Cardiac muscle cell (in vitro differentiated cells and primary cell): ENCODE data around the gene SPATA7. TPM values are rescaled to one million over a fixed set of nuclear protein-coding genes. Genes with fewer than 3 reads are reported as not detected.

Experiments used
- DNase-seq, 2 donors: peaks; one replicate each; pipeline versions ENCODE4 v3.0.0 to v3.0.0-alpha.2; 2010 to 2017; ENCODE audit warnings: low read depth in 1 of 2, low spot score in 1 of 2
- H3K27ac ChIP-seq: fragments of 200-600 bp; sonication (generic); 2 replicates; pipeline ENCODE4 v1.5.1; 2016
- H3K27me3 ChIP-seq: fragments of 200-600 bp; sonication (generic); 2 replicates; pipeline ENCODE4 v1.6.0; 2016; ENCODE audit warnings: control low read depth
- H3K36me3 ChIP-seq: fragments of 200-600 bp; sonication (generic); 2 replicates; pipeline ENCODE4 v1.5.1; 2016; ENCODE audit warnings: control low read depth
- H3K4me1 ChIP-seq: fragments of 200-600 bp; sonication (generic); 2 replicates; pipeline ENCODE4 v1.8.1; 2017; ENCODE audit warnings: low read depth, mild to moderate bottlenecking, mixed run types
- H3K4me3 ChIP-seq: fragments of 200-600 bp; sonication (generic); 2 replicates; pipeline ENCODE4 v1.5.1; 2016; ENCODE audit warnings: mild to moderate bottlenecking
- H3K9me3 ChIP-seq: fragments of 200-600 bp; sonication (generic); 2 replicates; pipeline ENCODE4 v1.5.1; 2017; ENCODE audit warnings: low read depth, mild to moderate bottlenecking, control low read depth
- CTCF ChIP-seq: IDR thresholded peaks from 2 replicates; pipeline ENCODE4 v1.5.1; 2012; ENCODE audit warnings: low read depth, mild to moderate bottlenecking, low read length
- polyA plus RNA-seq: library from polyadenylated mRNA; unstranded; fragments of >200 nt; fragmentation: Nextera tagmentation; extraction: Ambion mirVana; gene quantifications from 2 replicates; pipeline ENCODE4 v1.2.1, GENCODE V29; 2016
- total RNA-seq: library from RNA; depleted of rRNA; stranded (reverse); fragments of >200 nt; gene quantifications from 2 replicates; pipeline ENCODE4 v1.2.3, GENCODE V29; 2016

The SPATA7 gene
- total and polyA plus RNA-seq, 2 experiments from 2014 or later, result 19.1 to 38.5 TPM

- peaks cover 9% of the 10 kb centered on the region for H3K36me3 ChIP-seq
- H3K27ac ChIP-seq, result no peak overlapping the region
- peaks cover 3% of the 10 kb centered on the region for H3K9me3 ChIP-seq
- TF ChIP-seq CTCF, result no peak
- peaks cover 7% of the 10 kb centered on the region for H3K4me1 ChIP-seq
- no peak for DNase-seq
- no peaks in the 10 kb centered on the region for H3K27me3 ChIP-seq
- no peak overlapping the region for H3K4me3 ChIP-seq
Measured at GRCh38 chr14:88420187-88420586, 34.7 kb downstream of the SPATA7 start.

- H3K4me1 ChIP-seq, result peaks cover 7% of the 10 kb centered on the region
- peaks cover 3% of the 10 kb centered on the region for H3K9me3 ChIP-seq
- no peak for TF ChIP-seq CTCF
- peaks cover 11% of the 10 kb centered on the region for H3K36me3 ChIP-seq
- DNase-seq, result peak in 1 of 2 donors; percentile 27
- H3K4me3 ChIP-seq, result no peak overlapping the region
- no peak overlapping the region for H3K27ac ChIP-seq
- H3K27me3 ChIP-seq, result no peaks in the 10 kb centered on the region
Measured at GRCh38 chr14:88421286-88421685, 35.8 kb downstream of the SPATA7 start.

GRCh38 chr14:88422047-88422446 is 36.6 kb downstream of the SPATA7 start:
- Histone ChIP-seq H3K27me3 (no peaks in the 10 kb centered on the region), H3K4me3 (no peak overlapping the region), H3K4me1 (peaks cover 7% of the 10 kb centered on the region), H3K27ac (peak overlapping the region; percentile 30), H3K36me3 (peaks cover 9% of the 10 kb centered on the region), H3K9me3 (no peaks in the 10 kb centered on the region)
- DNase-seq, result peak in 1 of 2 donors; percentile 4
- TF ChIP-seq CTCF, result no peak

- no peaks in the 10 kb centered on the region for H3K27me3 ChIP-seq
- H3K27ac ChIP-seq, result no peak overlapping the region
- H3K4me1 ChIP-seq, result peaks cover 7% of the 10 kb centered on the region
- H3K9me3 ChIP-seq, result no peaks in the 10 kb centered on the region
- peaks cover 5% of the 10 kb centered on the region for H3K36me3 ChIP-seq
- no peak for TF ChIP-seq CTCF
- no peak overlapping the region for H3K4me3 ChIP-seq
- DNase-seq, result peak in 1 of 2 donors; percentile 19
Measured at GRCh38 chr14:88422919-88423650, 37.6 kb downstream of the SPATA7 start.

GRCh38 chr14:88424573-88424972 is 39.1 kb downstream of the SPATA7 start:
- Histone ChIP-seq H3K27ac (no peak overlapping the region), H3K4me3 (no peak overlapping the region), H3K4me1 (peaks cover 7% of the 10 kb centered on the region), H3K9me3 (no peaks in the 10 kb centered on the region), H3K27me3 (no peaks in the 10 kb centered on the region), H3K36me3 (peaks cover 5% of the 10 kb centered on the region)
- TF ChIP-seq CTCF, result no peak
- DNase-seq, result no peak
